Activated naive CD8-positive, alpha-beta T cell treated with anti-CD3 and anti-CD28 coated beads, Interleukin-2, amount 50 U/mL, for 16 hours (primary cell): ENCODE results near the gene LSM5.

ENCODE experiments used
- DNase-seq: peaks from one replicate; pipeline ENCODE4 v3.0.0-alpha.2; 2020; ENCODE audit warnings: low read depth, low spot score

Gene LSM5

DNA sequence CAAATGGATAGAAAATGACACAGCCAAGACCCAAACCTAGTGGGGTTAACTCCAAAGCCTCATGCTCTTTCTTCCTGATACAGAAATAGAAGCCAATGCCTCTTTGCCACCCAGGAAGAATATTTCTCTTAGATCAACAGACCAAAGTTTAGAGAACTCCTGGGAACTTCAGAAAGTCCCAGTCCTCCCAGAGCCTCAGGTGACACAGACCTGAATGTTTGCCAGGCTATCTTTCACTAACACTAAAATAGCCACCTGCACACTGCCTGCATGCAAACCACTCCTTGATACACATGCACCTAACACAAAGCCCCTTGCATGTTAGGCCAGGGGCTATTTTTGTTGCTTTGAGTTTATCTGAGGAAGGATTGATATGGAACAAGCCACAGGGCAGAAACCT, 27.7 kb downstream of the LSM5 start:
- DNase-seq: no peak

DNA sequence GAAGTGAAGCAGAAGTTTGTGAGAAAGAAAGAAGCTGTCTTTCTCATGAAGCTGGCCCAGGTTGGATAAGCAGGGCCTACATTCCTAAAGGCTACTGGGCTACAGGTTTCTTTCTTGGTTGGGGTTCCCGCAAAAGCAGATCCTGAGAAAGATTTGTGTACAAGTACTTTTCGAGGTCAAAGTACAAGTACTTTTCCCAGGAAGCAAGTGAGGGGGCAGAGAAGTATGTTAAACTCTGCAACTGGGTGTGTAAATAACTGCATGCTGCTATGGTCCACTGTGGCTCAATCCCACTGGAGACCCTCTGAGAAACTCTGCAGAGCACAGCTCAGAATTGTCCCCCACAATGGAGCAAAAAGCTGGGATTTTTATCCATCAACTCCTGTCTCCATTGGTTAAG, 28.7 kb downstream of the LSM5 start:
- DNase-seq: no peak

DNA sequence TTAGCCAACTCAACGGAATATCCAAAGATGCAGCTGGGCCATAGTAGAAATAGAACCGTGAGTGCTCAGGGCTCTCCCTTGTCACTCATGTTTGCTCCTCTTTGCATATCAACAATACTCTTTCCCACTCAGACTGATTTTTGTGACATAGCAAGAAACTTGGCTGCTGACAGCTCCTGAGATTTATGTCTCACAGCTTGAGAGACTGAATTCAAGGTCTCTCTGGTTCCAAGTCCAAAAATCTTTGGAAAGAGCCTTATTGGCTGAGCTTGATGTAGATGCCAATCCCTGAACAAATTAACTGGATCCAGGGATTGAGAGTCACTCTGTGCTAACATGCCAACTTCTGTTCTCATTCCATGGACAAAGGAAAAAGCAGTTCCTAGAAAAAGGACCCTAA, 30.4 kb downstream of the LSM5 start:
- DNase-seq: no peak

DNA sequence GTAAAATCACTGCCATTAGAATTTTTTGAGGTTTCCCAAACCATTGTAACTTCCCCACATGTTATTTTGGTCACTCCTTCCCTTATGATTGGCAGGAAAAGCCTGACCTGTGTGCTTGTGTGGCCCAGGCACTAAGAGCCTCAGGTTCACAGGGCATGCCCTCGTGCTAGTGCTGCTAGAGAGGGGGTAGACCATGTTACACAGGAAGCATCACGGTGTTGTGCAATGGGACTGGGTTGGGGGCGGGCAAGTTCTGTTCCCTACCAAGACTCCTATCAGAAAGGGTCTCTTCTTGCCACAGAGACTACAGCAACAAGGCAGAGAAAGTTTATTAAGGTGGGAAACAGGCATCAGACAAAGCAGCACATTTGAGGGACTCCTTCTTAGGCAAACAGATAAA, 32.2 kb downstream of the LSM5 start:
- DNase-seq: no peak

DNA sequence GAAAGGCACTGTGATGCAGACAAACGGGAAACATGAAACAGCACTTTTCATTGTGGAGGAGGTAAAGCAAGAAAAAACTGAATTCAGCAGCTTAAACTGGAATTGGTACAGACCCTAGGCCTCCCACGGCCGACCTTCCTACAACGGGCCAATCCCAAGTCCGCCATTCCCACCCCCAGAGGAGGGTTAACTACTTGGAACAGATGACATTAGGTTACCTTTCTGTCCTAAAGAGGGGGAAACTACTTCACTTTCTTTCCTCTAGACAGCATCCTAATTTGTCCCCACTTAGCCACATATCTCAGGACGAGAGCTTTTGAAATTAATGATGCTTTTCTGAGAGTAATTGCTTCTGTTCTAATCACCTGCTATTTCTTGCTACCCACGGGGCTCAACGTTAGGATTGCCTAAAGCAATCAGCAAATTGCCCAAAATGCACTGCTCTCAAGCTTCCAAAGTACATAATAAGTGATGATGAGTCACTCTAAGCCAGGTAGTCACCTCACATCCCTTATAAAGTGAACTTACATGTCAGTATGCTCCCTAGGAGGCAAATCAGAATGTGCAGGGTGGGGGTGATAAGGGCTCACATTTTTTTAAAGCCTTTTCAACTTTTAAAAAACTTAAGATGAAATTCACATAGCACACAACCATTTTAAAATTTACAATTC, 36.7 kb downstream of the LSM5 start:
- no peak for DNase-seq

DNA sequence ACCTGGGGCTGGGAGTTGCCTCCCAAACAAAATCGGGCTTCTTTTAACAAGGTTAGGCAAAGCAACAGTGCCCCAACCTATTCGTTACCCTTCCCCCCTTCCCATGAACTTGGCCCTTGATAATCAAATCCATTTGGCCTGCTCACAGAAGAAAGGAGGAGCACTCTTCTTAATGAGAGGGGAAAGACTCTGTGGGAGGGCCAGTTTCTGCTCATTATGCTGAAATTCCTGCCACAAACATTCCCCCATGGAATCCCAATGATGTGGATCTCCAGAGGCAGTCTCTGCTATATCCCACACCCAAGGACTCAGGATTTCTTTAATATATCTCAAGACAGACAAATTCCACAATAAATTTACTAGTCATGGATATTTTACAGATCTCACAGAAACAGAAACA, 43.0 kb downstream of the LSM5 start:
- no peak for DNase-seq

DNA sequence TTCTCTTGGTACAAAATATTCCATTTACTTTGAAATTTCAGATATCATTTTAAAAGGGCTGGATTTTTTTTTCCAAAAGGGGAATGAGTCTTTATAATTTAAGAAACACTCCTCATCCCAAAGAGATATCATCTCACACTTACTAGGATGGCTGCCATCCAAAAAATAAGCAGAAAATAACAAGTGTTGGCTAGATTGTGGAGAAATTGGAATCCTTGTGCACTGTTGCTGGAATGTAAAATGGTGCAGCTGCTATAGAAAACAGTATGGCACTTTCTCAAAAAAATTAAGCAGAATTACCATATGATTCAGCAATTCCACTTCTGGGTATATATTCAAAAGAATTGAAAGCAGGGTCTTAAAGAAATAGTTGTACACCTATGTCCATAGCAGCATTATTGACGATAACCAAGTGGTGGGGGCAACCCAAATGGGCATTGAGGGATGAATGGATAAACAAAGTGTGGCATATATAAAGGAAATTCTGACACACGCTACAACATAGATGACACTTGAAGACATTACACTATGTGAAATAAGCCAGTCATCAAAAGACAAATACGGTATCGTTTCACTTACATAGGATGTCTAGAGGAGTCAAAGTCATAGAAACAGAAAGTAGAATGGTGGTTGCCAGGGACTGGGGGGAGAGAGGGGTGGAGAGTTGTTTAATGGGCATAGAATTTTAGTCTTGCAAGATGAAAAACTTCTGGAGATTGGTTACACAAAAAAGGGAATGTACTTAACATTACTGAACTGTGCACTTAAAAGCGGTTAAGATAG, 53.8 kb downstream of the LSM5 start:
- no peak for DNase-seq
